HepG2 (cell line): ENCODE results near the gene RNPC3. TPM values are rescaled to one million over a fixed set of nuclear protein-coding genes. Genes with fewer than 3 reads are reported as not detected.

ENCODE experiments used
- ATAC-seq: fragments of 200-7000 bp; cut with Tn5 transposase; 3 replicates; pipeline ENCODE4 v1.9.1; 2020; ENCODE audit warnings: mild to moderate bottlenecking, moderate library complexity
- BruUV-seq: library from RNA; stranded (reverse); fragments of 400-500 nt; replicated peaks from 2 replicates; lab custom pipeline; 2021; lab: Mats Ljungman, UMichigan
- CTCF ChIA-PET: fragments of 300-600 bp; formaldehyde crosslinking; extraction: SDS; loops from one replicate; lab custom pipeline; 2021; ENCODE audit warnings: low total read pairs, inconsistent platforms, low intra/inter-chr PET ratio; lab: Yijun Ruan, JAX
- POLR2A ChIA-PET: fragments of 350-600 bp; sonication (Branson Sonifier 250); formaldehyde crosslinking; loops from one replicate; lab custom pipeline; 2020; ENCODE audit warnings: antibody characterized with exemption, inconsistent platforms; lab: Yijun Ruan, JAX
- DNase-seq: peaks from one replicate; pipeline ENCODE4 v3.0.0-alpha.2; 2015; ENCODE audit warnings: low spot score
- FAIRE-seq: peaks from 3 replicates; lab custom pipeline; 2011; peaks lifted over from hg19 to GRCh38; lab: Jason Lieb, UNC
- H2AFZ ChIP-seq: one replicate; pipeline ENCODE4 v1.6.1; 2011; ENCODE audit warnings: low read length, inconsistent platforms
- H3K27ac ChIP-seq: fragments of 300-600 bp; 3 replicates; pipeline ENCODE4 v1.8.0; 2011; ENCODE audit warnings: mixed run types, mild to moderate bottlenecking, mixed read lengths, low read length, inconsistent platforms; ENCODE audit not compliant: insufficient read depth; ENCODE audit errors: extremely low read length
- H3K27me3 ChIP-seq, 2 experiments: fragments of 200-600 bp in 1 of 2; 2 replicates in 1 of 2; 3 replicates in 1 of 2; pipeline versions ENCODE4 v1.6.0 to v1.8.0; 2011; ENCODE audit warnings: low read length in 2 of 2, mild to moderate bottlenecking in 2 of 2, moderate library complexity in 2 of 2, inconsistent platforms in 1 of 2; ENCODE audit not compliant: insufficient read depth in 2 of 2, control insufficient read depth in 1 of 2
- H3K36me3 ChIP-seq, 2 experiments: fragments of 200-600 bp in 1 of 2; replicated peaks in 1 of 2; 2 replicates in 1 of 2; 3 replicates in 1 of 2; pipeline versions ENCODE4 v1.5.1 to v1.8.0; 2011; ENCODE audit warnings: low read length in 2 of 2, inconsistent platforms in 1 of 2; ENCODE audit not compliant: insufficient read depth in 2 of 2, control insufficient read depth in 1 of 2
- H3K4me1 ChIP-seq: 2 replicates; pipeline ENCODE4 v1.5.1; 2012; ENCODE audit warnings: low read length, inconsistent platforms; ENCODE audit not compliant: insufficient read depth
- H3K4me2 ChIP-seq: 2 replicates; pipeline ENCODE4 v1.6.0; 2011; ENCODE audit warnings: low read depth, low read length, inconsistent platforms
- H3K4me3 ChIP-seq, 3 experiments: fragments of 200-600 bp in 1 of 3; sonication (generic), shearing (Covaris generic) in 1 of 3; replicated peaks in 1 of 3; 2 replicates each; pipeline ENCODE4 v1.5.1; 2011 to 2016; ENCODE audit warnings: low read length in 3 of 3, inconsistent platforms in 2 of 3, low read depth in 2 of 3, mild to moderate bottlenecking in 2 of 3, control low read depth in 1 of 3, mixed read lengths in 1 of 3; ENCODE audit not compliant: insufficient read depth in 1 of 3
- H3K79me2 ChIP-seq: one replicate; pipeline ENCODE4 v1.6.1; 2011; ENCODE audit warnings: low read length, inconsistent platforms; ENCODE audit not compliant: insufficient read depth
- H3K9ac ChIP-seq: 2 replicates; pipeline ENCODE4 v1.6.0; 2011; ENCODE audit warnings: mild to moderate bottlenecking, low read depth, low read length, inconsistent platforms; ENCODE audit not compliant: insufficient read depth
- H3K9me3 ChIP-seq: 2 replicates; pipeline ENCODE4 v1.5.1; 2012; ENCODE audit warnings: mild to moderate bottlenecking, low read length
- H4K20me1 ChIP-seq: 2 replicates; pipeline ENCODE4 v1.6.0; 2011; ENCODE audit warnings: inconsistent platforms, mild to moderate bottlenecking, low read length, moderate library complexity; ENCODE audit not compliant: insufficient read depth
- CEBPB ChIP-seq: IDR thresholded peaks from 2 replicates; pipeline ENCODE4 v1.6.1; 2011; ENCODE audit warnings: low read depth, low read length, improper control_type of control experiment, borderline replicate concordance
- JARID2 ChIP-seq: sonication (generic); formaldehyde crosslinking; IDR thresholded peaks from 2 replicates; pipeline ENCODE4 v1.8.1; 2023; ENCODE audit warnings: missing genetic modification reagents, inconsistent platforms; ENCODE audit not compliant: insufficient replicate concordance
- JUN ChIP-seq: sonication (generic); formaldehyde crosslinking; IDR thresholded peaks from 2 replicates; pipeline ENCODE4 v1.4.0; 2020; ENCODE audit warnings: mild to moderate bottlenecking, missing genetic modification reagents
- LCORL ChIP-seq, 2 experiments: fragments of 450-650 bp in 1 of 2; sonication (generic) in 1 of 2; formaldehyde crosslinking in 1 of 2; IDR thresholded peaks; 2 replicates each; pipeline versions ENCODE4 v1.5.0 to v1.6.1; 2017 to 2020; ENCODE audit warnings: antibody characterized with exemption in 1 of 2, missing genetic modification reagents in 1 of 2
- NFIB ChIP-seq: sonication (generic); formaldehyde crosslinking; IDR thresholded peaks from 2 replicates; pipeline ENCODE4 v1.9.0; 2021; ENCODE audit warnings: missing genetic modification reagents, mild to moderate bottlenecking, borderline replicate concordance
- SKIL ChIP-seq: sonication (generic); formaldehyde crosslinking; IDR thresholded peaks from 2 replicates; pipeline ENCODE4 v1.8.0; 2022; ENCODE audit warnings: missing genetic modification reagents, mild to moderate bottlenecking, moderate library complexity, borderline replicate concordance
- YEATS2 ChIP-seq: sonication (generic); formaldehyde crosslinking; IDR thresholded peaks from 2 replicates; pipeline ENCODE4 v1.4.0; 2020; ENCODE audit warnings: missing genetic modification reagents, borderline replicate concordance
- WGBS: methylation state at CpG from one replicate; pipeline ENCODE4 v1.1.6; 2017; ENCODE audit warnings: low lambda C conversion rate; 5-methylcytosine and 5-hydroxymethylcytosine counted together
- in situ Hi-C: cut with HindIII; loops from 2 replicates; pipeline ENCODE4 v1.10.0; 2017; ENCODE audit warnings: low pct_unique_long_range_greater_than_20kb; ENCODE audit not compliant: extremely low pct_ligation_motif_present
- intact Hi-C: fragments of 100-400 bp; cut with micrococcal nuclease; formaldehyde crosslinking; loops from one replicate; pipeline ENCODE4 v1.10.0; 2022; ENCODE audit not compliant: unreplicated experiment
- polyA plus RNA-seq, 8 experiments: library from polyadenylated mRNA; depleted of rRNA in 3 of 8; stranded (reverse) in 7 of 8; unstranded in 1 of 8; fragments of >200 nt; fragmentation: Illumina TruSeq in 4 of 8; extraction: Trizol in 4 of 8; gene quantifications; 2 replicates each; pipeline versions ENCODE4 v1.2.1 to v1.2.3, GENCODE V29; 2011 to 2016; ENCODE audit warnings: low read depth in 4 of 8, missing spikeins in 1 of 8, mixed read lengths in 1 of 8; ENCODE audit not compliant: insufficient read depth in 1 of 8
- total RNA-seq, 5 experiments: library from RNA; depleted of rRNA; stranded (reverse); fragments of >200 nt; fragmentation: Illumina TruSeq; extraction: Trizol; gene quantifications; 2 replicates each; pipeline ENCODE4 v1.2.3, GENCODE V29; 2016; ENCODE audit warnings: low read depth in 1 of 5
- TF ChIP-seq, protein P1 (sequence below): sonication (generic); formaldehyde crosslinking; IDR thresholded peaks from 2 replicates; pipeline ENCODE4 v1.4.0; 2020; ENCODE audit warnings: missing genetic modification reagents, low read depth, mild to moderate bottlenecking, borderline replicate concordance
- TF ChIP-seq, protein P2 (sequence below): sonication (generic); formaldehyde crosslinking; IDR thresholded peaks from 2 replicates; pipeline ENCODE4 v1.5.1; 2020; ENCODE audit warnings: mild to moderate bottlenecking, missing genetic modification reagents

Gene RNPC3
- total and polyA plus RNA-seq, 2 of the 13 experiments (the other 11 are each of a cell fraction or from before 2014, with no cell fraction given) = 9.1 to 22.1 TPM

GRCh38 chr1:103489935-103490334, 35.6 kb upstream of the RNPC3 start:
- H3K36me3 ChIP-seq = no peaks in the 10 kb centered on the region
- no peaks in the 10 kb centered on the region for H3K9me3 ChIP-seq
- CTCF ChIA-PET = no interaction called here
- no peak overlapping the region for H3K4me2 ChIP-seq
- H3K4me3 ChIP-seq = no peak overlapping the region
- DNase-seq = no peak
- in situ Hi-C loops = no loop called here
- intact Hi-C loops = no loop called here
- ATAC-seq = no peak
- no peak for FAIRE-seq
- BruUV-seq = no TSS peak
- no peak overlapping the region for H3K27ac ChIP-seq
- H3K4me1 ChIP-seq = no peaks in the 10 kb centered on the region
- H2AFZ ChIP-seq = no peak overlapping the region
- H3K9ac ChIP-seq = no peak overlapping the region
- TF ChIP-seq NFIB (CRISPR knock-in tag) (no peak), CEBPB (peak; percentile 23; the same call in 1 of the 2 replicates)
- POLR2A ChIA-PET = no interaction called here
- no peaks in the 10 kb centered on the region for H4K20me1 ChIP-seq
- no peaks in the 10 kb centered on the region for H3K79me2 ChIP-seq
- no peaks in the 10 kb centered on the region for H3K27me3 ChIP-seq

GRCh38 chr1:103492003-103492625, 33.4 kb upstream of the RNPC3 start:
- no peak for ATAC-seq
- intact Hi-C loops = no loop called here
- TF ChIP-seq, protein P1, sequence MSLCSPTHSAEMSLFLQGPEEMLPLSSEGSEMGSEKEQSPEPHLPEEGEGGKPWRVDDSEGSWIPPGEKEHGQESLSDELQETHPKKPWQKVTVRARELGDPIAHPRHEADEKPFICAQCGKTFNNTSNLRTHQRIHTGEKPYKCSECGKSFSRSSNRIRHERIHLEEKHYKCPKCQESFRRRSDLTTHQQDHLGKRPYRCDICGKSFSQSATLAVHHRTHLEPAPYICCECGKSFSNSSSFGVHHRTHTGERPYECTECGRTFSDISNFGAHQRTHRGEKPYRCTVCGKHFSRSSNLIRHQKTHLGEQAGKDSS (CRISPR knock-in tag) = no peak
- TF ChIP-seq JUN = no peak
- TF ChIP-seq LCORL (IDR thresholded peaks at IDR 0.05) = no peak
- TF ChIP-seq LCORL (CRISPR knock-in tag; IDR thresholded peaks at IDR 0.05) = no peak
- no peak for TF ChIP-seq JARID2 (CRISPR knock-in tag)
- no peak for TF ChIP-seq YEATS2 (CRISPR knock-in tag)
- TF ChIP-seq, protein P2, sequence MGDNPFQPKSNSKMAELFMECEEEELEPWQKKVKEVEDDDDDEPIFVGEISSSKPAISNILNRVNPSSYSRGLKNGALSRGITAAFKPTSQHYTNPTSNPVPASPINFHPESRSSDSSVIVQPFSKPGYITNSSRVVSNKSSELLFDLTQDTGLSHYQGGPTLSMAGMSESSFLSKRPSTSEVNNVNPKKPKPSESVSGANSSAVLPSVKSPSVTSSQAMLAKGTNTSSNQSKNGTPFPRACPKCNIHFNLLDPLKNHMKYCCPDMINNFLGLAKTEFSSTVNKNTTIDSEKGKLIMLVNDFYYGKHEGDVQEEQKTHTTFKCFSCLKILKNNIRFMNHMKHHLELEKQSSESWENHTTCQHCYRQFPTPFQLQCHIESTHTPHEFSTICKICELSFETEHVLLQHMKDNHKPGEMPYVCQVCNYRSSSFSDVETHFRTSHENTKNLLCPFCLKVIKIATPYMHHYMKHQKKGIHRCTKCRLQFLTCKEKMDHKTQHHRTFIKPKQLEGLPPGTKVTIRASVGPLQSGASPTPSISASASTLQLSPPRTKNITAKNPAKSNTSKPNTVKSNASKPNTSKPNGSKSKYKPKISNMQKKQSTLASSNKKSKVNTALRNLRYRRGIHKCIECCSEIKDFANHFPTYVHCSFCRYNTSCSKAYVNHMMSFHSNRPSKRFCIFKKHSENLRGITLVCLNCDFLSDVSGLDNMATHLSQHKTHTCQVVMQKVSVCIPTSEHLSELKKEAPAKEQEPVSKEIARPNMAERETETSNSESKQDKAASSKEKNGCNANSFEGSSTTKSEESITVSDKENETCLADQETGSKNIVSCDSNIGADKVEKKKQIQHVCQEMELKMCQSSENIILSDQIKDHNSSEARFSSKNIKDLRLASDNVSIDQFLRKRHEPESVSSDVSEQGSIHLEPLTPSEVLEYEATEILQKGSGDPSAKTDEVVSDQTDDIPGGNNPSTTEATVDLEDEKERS (CRISPR knock-in tag) = no peak
- no peak for TF ChIP-seq SKIL (CRISPR knock-in tag)

More at GRCh38 chr1:103492003-103492625, 33.4 kb upstream of the RNPC3 start:
- DNase-seq = no peak
- H4K20me1 ChIP-seq = no peaks in the 10 kb centered on the region
- no peak overlapping the region for H3K27ac ChIP-seq
- FAIRE-seq = no peak
- H3K9ac ChIP-seq = no peak overlapping the region
- ChIA-PET POLR2A (no interaction called here), CTCF (no interaction called here)
- H3K4me1 ChIP-seq = no peaks in the 10 kb centered on the region
- H3K36me3 ChIP-seq = no peaks in the 10 kb centered on the region
- no peaks in the 10 kb centered on the region for H3K9me3 ChIP-seq
- in situ Hi-C loops = no loop called here
- H3K79me2 ChIP-seq = no peaks in the 10 kb centered on the region
- H3K4me3 ChIP-seq = no peak overlapping the region
- H2AFZ ChIP-seq = no peak overlapping the region
- BruUV-seq = no TSS peak
- H3K4me2 ChIP-seq = no peak overlapping the region
- H3K27me3 ChIP-seq = no peaks in the 10 kb centered on the region
- 0% methylated on average over 1 of the region's 1 CpG for WGBS
